ENCODE results near the gene GCSAM.

GCSAM gene

GRCh38 chr3:112132975-112133448 lies at the start of gene GCSAM:
GCSAM (minus strand) TSS chr3:112133248; CDS start chr3:112133120, 128 bp downstream.
- Histone ChIP-seq H3K4me3 (ENCODE audit: low read depth, low read length) (no peak within 1 kb of the TSS), H3K27me3 (ENCODE audit: control insufficient read depth, insufficient read depth, low read length) (no peaks in the 10 kb centered on the region), H3K9ac (ENCODE audit: low read depth, low read length) (no peak within 1 kb of the TSS), H3K9me3 (ENCODE audit: control insufficient read depth, insufficient read depth, low read length) (no peaks in the 10 kb centered on the region), H3K4me1 (ENCODE audit: control insufficient read depth, insufficient read depth, low read length) (peaks cover 38% of the 10 kb centered on the region), H3K36me3 (ENCODE audit: control insufficient read depth, insufficient read depth, low read length) (no peaks in the 10 kb centered on the region), H3K27ac (ENCODE audit: low read depth, low read length) (no peak within 1 kb of the TSS)

DNA sequence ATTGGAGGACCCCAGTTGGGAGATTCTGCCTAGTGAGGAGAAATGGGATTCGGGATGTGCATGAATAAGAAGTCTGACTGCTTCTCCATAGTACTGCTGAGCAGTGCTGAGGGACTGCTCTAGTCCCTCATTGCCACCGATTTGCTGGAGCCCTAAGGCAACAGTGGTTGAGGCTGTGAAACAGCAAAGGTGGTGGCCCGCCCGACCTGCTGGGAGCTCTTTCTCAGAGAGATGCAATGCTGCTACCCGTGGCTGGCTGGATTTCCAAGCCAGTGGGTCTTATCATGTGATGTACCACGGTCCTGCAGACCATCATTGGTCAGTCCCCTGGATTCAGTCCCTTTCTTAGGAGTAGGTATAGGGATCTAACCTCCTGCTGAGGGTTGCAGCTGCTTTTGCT lies 42.6 kb upstream of the GCSAM start:
- no peaks in the 10 kb centered on the region for H3K36me3 ChIP-seq (ENCODE audit: control insufficient read depth, insufficient read depth, low read length)
- no peak overlapping the region for H3K4me3 ChIP-seq (ENCODE audit: low read depth, low read length)
- no peak overlapping the region for H3K27ac ChIP-seq (ENCODE audit: low read depth, low read length)
- no peak overlapping the region for H3K9ac ChIP-seq (ENCODE audit: low read depth, low read length)
- no peaks in the 10 kb centered on the region for H3K4me1 ChIP-seq (ENCODE audit: control insufficient read depth, insufficient read depth, low read length)
- no peaks in the 10 kb centered on the region for H3K9me3 ChIP-seq (ENCODE audit: control insufficient read depth, insufficient read depth, low read length)
- H3K27me3 ChIP-seq (ENCODE audit: control insufficient read depth, insufficient read depth, low read length), result no peaks in the 10 kb centered on the region

DNA sequence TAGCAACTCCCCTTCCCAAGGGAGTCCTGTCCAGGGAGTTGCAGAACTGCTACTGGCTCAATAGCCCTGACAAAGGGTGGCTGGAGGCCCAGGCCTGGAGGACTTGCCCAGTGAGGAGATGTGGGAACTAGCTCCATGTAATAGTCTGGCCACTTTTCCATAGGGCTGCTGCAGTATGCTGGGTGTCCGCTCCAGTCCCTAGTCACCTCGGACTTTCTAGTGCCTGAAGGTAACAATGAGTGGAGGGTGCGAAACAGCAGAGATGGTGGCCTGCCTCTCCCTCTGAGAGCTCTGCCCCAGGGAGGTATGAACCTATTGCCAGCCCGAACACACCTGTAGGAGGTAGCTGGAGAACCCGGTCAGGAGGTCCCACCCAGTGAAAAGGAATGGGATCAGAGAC lies 42.0 kb upstream of the GCSAM start:
- no peaks in the 10 kb centered on the region for H3K27me3 ChIP-seq (ENCODE audit: control insufficient read depth, insufficient read depth, low read length)
- H3K9ac ChIP-seq (ENCODE audit: low read depth, low read length), result no peak overlapping the region
- H3K4me1 ChIP-seq (ENCODE audit: control insufficient read depth, insufficient read depth, low read length), result no peaks in the 10 kb centered on the region
- no peak overlapping the region for H3K27ac ChIP-seq (ENCODE audit: low read depth, low read length)
- no peaks in the 10 kb centered on the region for H3K9me3 ChIP-seq (ENCODE audit: control insufficient read depth, insufficient read depth, low read length)
- no peak overlapping the region for H3K4me3 ChIP-seq (ENCODE audit: low read depth, low read length)
- no peaks in the 10 kb centered on the region for H3K36me3 ChIP-seq (ENCODE audit: control insufficient read depth, insufficient read depth, low read length)

DNA sequence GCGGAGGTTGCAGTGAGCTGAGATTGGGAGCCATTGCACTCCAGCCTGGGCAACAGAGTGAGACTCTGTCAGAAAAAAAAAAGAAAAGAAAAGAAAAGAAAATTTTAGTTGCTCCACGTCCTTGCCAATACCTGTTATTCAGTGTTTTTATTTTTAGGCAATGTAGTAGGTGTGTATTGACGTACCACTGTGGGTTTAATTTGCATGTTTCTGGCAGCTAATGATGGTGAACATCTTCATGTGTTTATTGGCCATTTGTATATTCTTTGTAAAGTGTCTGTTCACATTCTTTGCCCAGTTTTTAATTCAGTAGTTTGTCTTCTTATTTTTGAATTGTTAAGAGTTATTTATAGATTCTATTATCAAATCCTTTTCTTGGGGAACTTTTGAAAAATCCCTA lies 38.1 kb upstream of the GCSAM start:
- no peaks in the 10 kb centered on the region for H3K36me3 ChIP-seq (ENCODE audit: control insufficient read depth, insufficient read depth, low read length)

GRCh38 chr3:112170046-112170445 lies 37.0 kb upstream of the GCSAM start:
- no peaks in the 10 kb centered on the region for H3K4me1 ChIP-seq (ENCODE audit: control insufficient read depth, insufficient read depth, low read length)
- no peak overlapping the region for H3K4me3 ChIP-seq (ENCODE audit: low read depth, low read length)
- H3K36me3 ChIP-seq (ENCODE audit: control insufficient read depth, insufficient read depth, low read length), result no peaks in the 10 kb centered on the region
- no peak overlapping the region for H3K27ac ChIP-seq (ENCODE audit: low read depth, low read length)
- no peak overlapping the region for H3K9ac ChIP-seq (ENCODE audit: low read depth, low read length)
- peaks cover 9% of the 10 kb centered on the region; the same call in 1 of the 2 replicates for H3K9me3 ChIP-seq (ENCODE audit: control insufficient read depth, insufficient read depth, low read length)
- H3K27me3 ChIP-seq (ENCODE audit: control insufficient read depth, insufficient read depth, low read length), result no peaks in the 10 kb centered on the region

More for the DNA sequence above, 38.1 kb upstream of the GCSAM start:
- H3K4me3 ChIP-seq (ENCODE audit: low read depth, low read length), result no peak overlapping the region
- H3K4me1 ChIP-seq (ENCODE audit: control insufficient read depth, insufficient read depth, low read length), result no peaks in the 10 kb centered on the region
- no peak overlapping the region for H3K27ac ChIP-seq (ENCODE audit: low read depth, low read length)
- H3K9ac ChIP-seq (ENCODE audit: low read depth, low read length), result no peak overlapping the region
- H3K9me3 ChIP-seq (ENCODE audit: control insufficient read depth, insufficient read depth, low read length), result peaks cover 2% of the 10 kb centered on the region; the same call in 1 of the 2 replicates
- H3K27me3 ChIP-seq (ENCODE audit: control insufficient read depth, insufficient read depth, low read length), result no peaks in the 10 kb centered on the region

DNA sequence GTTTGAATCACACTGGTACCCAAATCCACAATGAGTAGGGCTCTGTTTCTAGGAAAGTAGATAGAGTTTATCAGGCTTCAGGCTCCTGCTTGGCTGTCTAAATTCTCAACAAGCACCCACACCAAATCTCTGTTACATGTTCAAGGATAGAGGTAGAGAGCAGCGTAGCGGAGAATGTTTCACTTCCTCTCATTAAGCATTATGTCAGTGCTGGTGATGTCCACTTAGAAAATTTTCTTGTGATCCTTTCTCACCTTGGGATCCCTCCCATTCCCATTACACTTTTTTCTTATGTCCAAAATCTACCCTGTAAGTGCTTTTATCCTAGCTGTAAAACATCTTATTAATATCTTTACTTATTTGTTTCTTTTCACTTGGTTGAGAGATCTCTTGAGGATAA lies 34.7 kb upstream of the GCSAM start:
- Histone ChIP-seq H3K9ac (ENCODE audit: low read depth, low read length) (no peak overlapping the region), H3K27me3 (ENCODE audit: control insufficient read depth, insufficient read depth, low read length) (no peaks in the 10 kb centered on the region), H3K36me3 (ENCODE audit: control insufficient read depth, insufficient read depth, low read length) (no peaks in the 10 kb centered on the region), H3K4me1 (ENCODE audit: control insufficient read depth, insufficient read depth, low read length) (no peaks in the 10 kb centered on the region), H3K4me3 (ENCODE audit: low read depth, low read length) (no peak overlapping the region), H3K27ac (ENCODE audit: low read depth, low read length) (no peak overlapping the region), H3K9me3 (ENCODE audit: control insufficient read depth, insufficient read depth, low read length) (peaks cover 9% of the 10 kb centered on the region; the same call in 1 of the 2 replicates)

DNA sequence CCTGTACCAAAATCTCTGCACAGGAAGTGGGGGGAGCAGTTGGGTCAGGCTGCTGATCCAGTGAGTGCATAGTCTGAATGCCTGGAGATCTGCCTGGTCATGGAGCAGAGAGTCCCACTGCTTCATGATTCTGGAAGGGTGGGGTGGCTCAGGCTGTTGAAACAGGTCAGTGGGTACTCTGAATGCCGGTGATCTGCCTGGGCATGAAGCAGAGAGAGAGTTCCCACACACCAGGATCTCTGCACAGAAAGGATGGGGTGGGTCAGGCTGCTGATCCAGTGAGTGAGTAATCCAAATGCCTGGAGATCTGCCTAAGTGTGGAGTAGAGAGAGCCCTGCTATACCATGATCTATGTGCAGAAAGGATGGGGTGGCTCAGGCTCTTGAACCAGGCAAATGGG lies 16.1 kb upstream of the GCSAM start:
- Histone ChIP-seq H3K9ac (ENCODE audit: low read depth, low read length) (no peak overlapping the region), H3K4me1 (ENCODE audit: control insufficient read depth, insufficient read depth, low read length) (no peaks in the 10 kb centered on the region), H3K4me3 (ENCODE audit: low read depth, low read length) (no peak overlapping the region), H3K27ac (ENCODE audit: low read depth, low read length) (no peak overlapping the region), H3K36me3 (ENCODE audit: control insufficient read depth, insufficient read depth, low read length) (no peaks in the 10 kb centered on the region), H3K9me3 (ENCODE audit: control insufficient read depth, insufficient read depth, low read length) (peaks cover 23% of the 10 kb centered on the region; the same call in 1 of the 2 replicates), H3K27me3 (ENCODE audit: control insufficient read depth, insufficient read depth, low read length) (no peaks in the 10 kb centered on the region)

DNA sequence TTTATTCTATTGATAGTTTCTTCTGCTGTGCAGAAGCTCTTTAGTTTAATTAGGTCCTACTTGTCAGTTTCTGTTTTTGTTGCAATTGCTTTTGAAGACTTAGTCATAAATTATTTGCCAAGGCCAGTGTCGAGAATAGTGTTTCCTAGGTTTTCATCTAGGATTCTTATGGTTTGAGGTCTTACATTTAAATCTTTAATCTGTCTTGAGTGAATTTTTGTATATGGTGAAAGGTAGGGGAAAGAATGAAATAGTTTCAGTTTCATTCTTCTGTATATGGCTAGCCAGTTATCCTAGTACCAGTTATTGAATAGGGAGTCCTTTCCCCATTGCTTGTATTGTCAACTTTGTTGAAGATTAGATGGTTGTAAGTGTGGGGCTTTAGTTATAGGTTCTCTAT lies 10.6 kb upstream of the GCSAM start:
- H3K27ac ChIP-seq (ENCODE audit: low read depth, low read length), result no peak overlapping the region

DNA sequence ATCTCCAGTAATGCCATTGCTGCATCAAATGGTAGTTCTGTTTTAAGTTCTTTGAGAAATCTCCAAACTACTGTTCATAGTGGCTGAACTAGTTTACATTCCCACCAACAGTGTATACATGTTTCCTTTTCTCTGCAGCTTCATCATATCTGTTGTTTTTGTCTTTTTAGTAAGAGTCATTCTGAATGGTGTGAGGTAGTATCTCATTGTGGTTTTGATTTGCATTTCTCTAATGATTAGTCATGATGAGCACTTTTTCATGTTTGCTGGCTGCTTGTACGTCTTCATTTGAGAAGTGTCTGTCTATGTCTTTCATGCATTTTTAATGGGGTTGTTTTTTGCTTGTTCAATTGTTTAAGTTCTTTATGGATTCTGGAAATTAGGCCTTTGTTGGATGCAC lies 10.2 kb upstream of the GCSAM start:
- Histone ChIP-seq H3K4me3 (ENCODE audit: low read depth, low read length) (no peak overlapping the region), H3K27ac (ENCODE audit: low read depth, low read length) (no peak overlapping the region), H3K9ac (ENCODE audit: low read depth, low read length) (no peak overlapping the region), H3K36me3 (ENCODE audit: control insufficient read depth, insufficient read depth, low read length) (no peaks in the 10 kb centered on the region), H3K4me1 (ENCODE audit: control insufficient read depth, insufficient read depth, low read length) (0 out of 2 replicates have a peak, but pooled peaks cover 8% of the 10 kb centered on the region), H3K9me3 (ENCODE audit: control insufficient read depth, insufficient read depth, low read length) (peaks cover 16% of the 10 kb centered on the region; the same call in 1 of the 2 replicates), H3K27me3 (ENCODE audit: control insufficient read depth, insufficient read depth, low read length) (no peaks in the 10 kb centered on the region)

More for the DNA sequence above, 10.6 kb upstream of the GCSAM start:
- Histone ChIP-seq H3K4me3 (ENCODE audit: low read depth, low read length) (no peak overlapping the region), H3K9ac (ENCODE audit: low read depth, low read length) (no peak overlapping the region), H3K36me3 (ENCODE audit: control insufficient read depth, insufficient read depth, low read length) (no peaks in the 10 kb centered on the region), H3K9me3 (ENCODE audit: control insufficient read depth, insufficient read depth, low read length) (peaks cover 16% of the 10 kb centered on the region; the same call in 1 of the 2 replicates), H3K27me3 (ENCODE audit: control insufficient read depth, insufficient read depth, low read length) (no peaks in the 10 kb centered on the region), H3K4me1 (ENCODE audit: control insufficient read depth, insufficient read depth, low read length) (0 out of 2 replicates have a peak, but pooled peaks cover 4% of the 10 kb centered on the region)

- H3K27me3 ChIP-seq (ENCODE audit: control insufficient read depth, insufficient read depth, low read length), result no peaks in the 10 kb centered on the region
- no peak overlapping the region for H3K9ac ChIP-seq (ENCODE audit: low read depth, low read length)
- H3K9me3 ChIP-seq (ENCODE audit: control insufficient read depth, insufficient read depth, low read length), result 0 out of 2 replicates have a peak, but pooled peaks cover 6% of the 10 kb centered on the region
- no peaks in the 10 kb centered on the region for H3K36me3 ChIP-seq (ENCODE audit: control insufficient read depth, insufficient read depth, low read length)
- no peak overlapping the region for H3K27ac ChIP-seq (ENCODE audit: low read depth, low read length)
- no peak overlapping the region for H3K4me3 ChIP-seq (ENCODE audit: low read depth, low read length)
- H3K4me1 ChIP-seq (ENCODE audit: control insufficient read depth, insufficient read depth, low read length), result peaks cover 28% of the 10 kb centered on the region
Measured at GRCh38 chr3:112141293-112141692, 8.2 kb upstream of the GCSAM start.

- H3K9ac ChIP-seq (ENCODE audit: low read depth, low read length), result no peak overlapping the region
Measured at GRCh38 chr3:112140584-112140983, 7.5 kb upstream of the GCSAM start.

More at GRCh38 chr3:112140584-112140983, 7.5 kb upstream of the GCSAM start:
- no peaks in the 10 kb centered on the region for H3K36me3 ChIP-seq (ENCODE audit: control insufficient read depth, insufficient read depth, low read length)
- no peaks in the 10 kb centered on the region for H3K27me3 ChIP-seq (ENCODE audit: control insufficient read depth, insufficient read depth, low read length)
- H3K4me1 ChIP-seq (ENCODE audit: control insufficient read depth, insufficient read depth, low read length), result peaks cover 35% of the 10 kb centered on the region
- H3K9me3 ChIP-seq (ENCODE audit: control insufficient read depth, insufficient read depth, low read length), result 0 out of 2 replicates have a peak, but pooled peaks cover 6% of the 10 kb centered on the region
- H3K4me3 ChIP-seq (ENCODE audit: low read depth, low read length), result no peak overlapping the region
- H3K27ac ChIP-seq (ENCODE audit: low read depth, low read length), result no peak overlapping the region
